ENCODE results near the gene VDAC2.

GRCh38 chr10:75269605-75270004, 59.0 kb downstream of the VDAC2 start:
- TF ChIP-seq, protein P1, sequence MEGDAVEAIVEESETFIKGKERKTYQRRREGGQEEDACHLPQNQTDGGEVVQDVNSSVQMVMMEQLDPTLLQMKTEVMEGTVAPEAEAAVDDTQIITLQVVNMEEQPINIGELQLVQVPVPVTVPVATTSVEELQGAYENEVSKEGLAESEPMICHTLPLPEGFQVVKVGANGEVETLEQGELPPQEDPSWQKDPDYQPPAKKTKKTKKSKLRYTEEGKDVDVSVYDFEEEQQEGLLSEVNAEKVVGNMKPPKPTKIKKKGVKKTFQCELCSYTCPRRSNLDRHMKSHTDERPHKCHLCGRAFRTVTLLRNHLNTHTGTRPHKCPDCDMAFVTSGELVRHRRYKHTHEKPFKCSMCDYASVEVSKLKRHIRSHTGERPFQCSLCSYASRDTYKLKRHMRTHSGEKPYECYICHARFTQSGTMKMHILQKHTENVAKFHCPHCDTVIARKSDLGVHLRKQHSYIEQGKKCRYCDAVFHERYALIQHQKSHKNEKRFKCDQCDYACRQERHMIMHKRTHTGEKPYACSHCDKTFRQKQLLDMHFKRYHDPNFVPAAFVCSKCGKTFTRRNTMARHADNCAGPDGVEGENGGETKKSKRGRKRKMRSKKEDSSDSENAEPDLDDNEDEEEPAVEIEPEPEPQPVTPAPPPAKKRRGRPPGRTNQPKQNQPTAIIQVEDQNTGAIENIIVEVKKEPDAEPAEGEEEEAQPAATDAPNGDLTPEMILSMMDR (IDR thresholded peaks at IDR 0.05) = no peak
- TF ChIP-seq POLR2A (IDR thresholded peaks at IDR 0.05) = no peak
